ENCODE measurements around the gene ADAMTS19. TPM values are rescaled to one million over a fixed set of nuclear protein-coding genes. Genes with fewer than 3 reads are reported as not detected.
A peak's percentile ranks its signal among the peaks of the same experiment; 100 is the strongest.

Gene ADAMTS19
- total RNA-seq, 1 donor from 2014 or later: 0.12 TPM

GRCh38 chr5:129661366-129662035 lies 201.4 kb downstream of the ADAMTS19 start:
- H3K4me3 Mint-ChIP-seq (ENCODE audit: unreplicated experiment): no peak overlapping the region
- no peaks in the 10 kb centered on the region for H3K4me1 Mint-ChIP-seq (ENCODE audit: low read depth)
- no peaks in the 10 kb centered on the region for H3K27me3 Mint-ChIP-seq (ENCODE audit: low read depth)
- H3K27ac Mint-ChIP-seq (ENCODE audit: unreplicated experiment): no peak overlapping the region
- no peak for TF ChIP-seq CTCF (IDR thresholded peaks at IDR 0.05)
- no peak for DNase-seq (ENCODE audit: low spot score)
- H3K36me3 Mint-ChIP-seq (ENCODE audit: low read depth): no peaks in the 10 kb centered on the region
- H3K9me3 Mint-ChIP-seq (ENCODE audit: low read depth): peaks cover 2% of the 10 kb centered on the region

- no peak for DNase-seq (ENCODE audit: low spot score)
- Mint-ChIP-seq H3K36me3 (ENCODE audit: low read depth) (no peaks in the 10 kb centered on the region), H3K9me3 (ENCODE audit: low read depth) (peaks cover 16% of the 10 kb centered on the region), H3K4me3 (ENCODE audit: unreplicated experiment) (no peak overlapping the region), H3K27me3 (ENCODE audit: low read depth) (no peaks in the 10 kb centered on the region), H3K27ac (ENCODE audit: unreplicated experiment) (no peak overlapping the region), H3K4me1 (ENCODE audit: low read depth) (no peaks in the 10 kb centered on the region)
- TF ChIP-seq CTCF (IDR thresholded peaks at IDR 0.05): peak; percentile 83
These were observed 204.3 kb downstream of the ADAMTS19 start for GRCh38 chr5:129664336-129664937.

DNA sequence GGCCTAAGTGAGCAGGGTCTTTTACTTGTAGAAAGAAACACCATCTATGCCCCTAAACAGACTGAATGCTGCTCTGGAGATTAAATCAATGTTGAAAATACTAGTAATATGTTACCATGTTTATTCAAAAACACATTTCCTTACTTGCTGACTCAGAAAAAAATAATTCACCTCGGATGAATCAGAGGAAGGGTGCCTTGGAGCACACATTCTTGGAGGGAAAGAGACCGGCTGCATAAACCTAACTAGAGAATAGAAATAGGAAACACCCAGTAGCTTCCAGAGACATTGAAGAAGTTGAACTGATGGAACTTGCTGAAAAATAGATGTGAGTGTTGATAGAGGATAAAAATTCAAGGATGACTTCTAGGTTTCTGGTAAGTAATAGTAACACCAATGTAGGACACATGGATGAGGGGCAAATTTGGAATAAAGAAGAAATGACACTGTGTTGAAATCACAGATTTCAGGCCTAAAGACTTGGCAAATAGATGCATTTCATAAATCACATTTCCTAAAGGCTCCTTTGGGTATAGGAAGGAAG lies 210.9 kb downstream of the ADAMTS19 start:
- no peaks in the 10 kb centered on the region for H3K27me3 Mint-ChIP-seq (ENCODE audit: low read depth)
- H3K9me3 Mint-ChIP-seq (ENCODE audit: low read depth): peaks cover 18% of the 10 kb centered on the region
- no peak overlapping the region for H3K27ac Mint-ChIP-seq (ENCODE audit: unreplicated experiment)
- no peak for TF ChIP-seq CTCF (IDR thresholded peaks at IDR 0.05)
- no peak for DNase-seq (ENCODE audit: low spot score)
- H3K36me3 Mint-ChIP-seq (ENCODE audit: low read depth): no peaks in the 10 kb centered on the region
- H3K4me1 Mint-ChIP-seq (ENCODE audit: low read depth): peaks cover 6% of the 10 kb centered on the region
- H3K4me3 Mint-ChIP-seq (ENCODE audit: unreplicated experiment): no peak overlapping the region

DNA sequence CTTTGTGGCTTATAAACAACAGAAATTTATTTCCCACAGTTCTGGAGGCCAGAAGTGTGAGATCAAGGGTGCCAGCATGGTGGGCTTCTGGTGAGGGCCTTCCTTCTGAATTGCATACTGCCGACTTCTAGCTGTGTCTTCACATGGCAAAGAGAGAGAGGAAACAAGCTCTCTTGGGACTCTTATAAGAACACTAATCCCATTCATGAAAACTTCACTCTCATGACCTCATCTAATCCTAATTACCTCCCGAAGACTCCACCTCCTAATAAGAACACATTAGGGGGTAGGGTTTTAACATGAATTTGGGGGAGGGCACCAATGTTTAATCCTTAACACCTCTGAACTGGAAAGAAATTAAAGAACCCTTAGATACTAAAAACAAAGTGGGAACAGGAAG lies 211.9 kb downstream of the ADAMTS19 start:
- peaks cover 6% of the 10 kb centered on the region for H3K4me1 Mint-ChIP-seq (ENCODE audit: low read depth)
- no peak overlapping the region for H3K4me3 Mint-ChIP-seq (ENCODE audit: unreplicated experiment)
- DNase-seq (ENCODE audit: low spot score): no peak
- no peaks in the 10 kb centered on the region for H3K27me3 Mint-ChIP-seq (ENCODE audit: low read depth)
- H3K36me3 Mint-ChIP-seq (ENCODE audit: low read depth): no peaks in the 10 kb centered on the region
- TF ChIP-seq CTCF (IDR thresholded peaks at IDR 0.05): no peak
- H3K9me3 Mint-ChIP-seq (ENCODE audit: low read depth): peaks cover 18% of the 10 kb centered on the region
- H3K27ac Mint-ChIP-seq (ENCODE audit: unreplicated experiment): no peak overlapping the region

- no peak for TF ChIP-seq CTCF (IDR thresholded peaks at IDR 0.05)
- Mint-ChIP-seq H3K36me3 (ENCODE audit: low read depth) (no peaks in the 10 kb centered on the region), H3K9me3 (ENCODE audit: low read depth) (no peaks in the 10 kb centered on the region)
These were observed 219.6 kb downstream of the ADAMTS19 start for GRCh38 chr5:129679671-129680070.

More at GRCh38 chr5:129679671-129680070, 219.6 kb downstream of the ADAMTS19 start:
- H3K27ac Mint-ChIP-seq (ENCODE audit: unreplicated experiment): no peak overlapping the region
- no peaks in the 10 kb centered on the region for H3K4me1 Mint-ChIP-seq (ENCODE audit: low read depth)
- no peak overlapping the region for H3K4me3 Mint-ChIP-seq (ENCODE audit: unreplicated experiment)
- DNase-seq (ENCODE audit: low spot score): no peak
- H3K27me3 Mint-ChIP-seq (ENCODE audit: low read depth): no peaks in the 10 kb centered on the region
